H9 (cell line): ENCODE data around the gene TNC. TPM values are rescaled to one million over a fixed set of nuclear protein-coding genes. Genes with fewer than 3 reads are reported as not detected.

Experiments used
- DNase-seq: peaks from one replicate; pipeline ENCODE4 v3.0.0-alpha.2; 2017
- H2AFZ ChIP-seq: one replicate; pipeline ENCODE4 v1.6.1; 2013; ENCODE audit warnings: mild to moderate bottlenecking, low read length, control low read depth, moderate library complexity
- H2AK5ac ChIP-seq: 2 replicates; pipeline ENCODE4 v1.6.1; 2013; ENCODE audit warnings: low read length, control low read depth, mixed read lengths; ENCODE audit not compliant: insufficient read length
- H2BK120ac ChIP-seq: one replicate; pipeline ENCODE4 v1.6.1; 2013; ENCODE audit warnings: low read depth, mild to moderate bottlenecking, low read length, control low read depth, inconsistent platforms; ENCODE audit not compliant: poor library complexity, severe bottlenecking
- H2BK12ac ChIP-seq: 2 replicates; pipeline ENCODE4 v1.6.1; 2013; ENCODE audit warnings: low read length, control low read depth, mixed read lengths, low read depth; ENCODE audit not compliant: insufficient read length
- H2BK15ac ChIP-seq: 2 replicates; pipeline ENCODE4 v1.6.1; 2013; ENCODE audit warnings: low read depth, low read length, control low read depth
- H2BK20ac ChIP-seq: one replicate; pipeline ENCODE4 v1.6.1; 2013; ENCODE audit warnings: low read depth, mild to moderate bottlenecking, low read length, control low read depth, inconsistent platforms; ENCODE audit not compliant: poor library complexity, severe bottlenecking
- H2BK5ac ChIP-seq: 2 replicates; pipeline ENCODE4 v1.6.1; 2013; ENCODE audit warnings: low read length, control low read depth, mixed read lengths; ENCODE audit not compliant: insufficient read length
- H3K14ac ChIP-seq: 2 replicates; pipeline ENCODE4 v1.6.1; 2013; ENCODE audit warnings: low read length, control low read depth; ENCODE audit not compliant: insufficient read depth
- H3K18ac ChIP-seq: 2 replicates; pipeline ENCODE4 v1.6.1; 2013; ENCODE audit warnings: low read depth, mild to moderate bottlenecking, mixed read lengths, low read length, control low read depth; ENCODE audit not compliant: insufficient read length
- H3K23ac ChIP-seq: 2 replicates; pipeline ENCODE4 v1.6.1; 2013; ENCODE audit warnings: low read length, control low read depth, mixed read lengths, low read depth; ENCODE audit not compliant: insufficient read length
- H3K23me2 ChIP-seq: 2 replicates; pipeline ENCODE4 v1.6.1; 2013; ENCODE audit warnings: low read depth, mild to moderate bottlenecking, mixed read lengths, low read length, control low read depth; ENCODE audit not compliant: insufficient read length, poor library complexity, severe bottlenecking
- H3K27ac ChIP-seq: 2 replicates; pipeline ENCODE4 v1.5.1; 2013; ENCODE audit warnings: low read length, control low read depth, mixed read lengths, low read depth; ENCODE audit not compliant: insufficient read length
- H3K27me3 ChIP-seq: 2 replicates; pipeline ENCODE4 v1.6.1; 2013; ENCODE audit warnings: low read length, control low read depth, inconsistent platforms; ENCODE audit not compliant: insufficient read depth
- H3K4ac ChIP-seq: 2 replicates; pipeline ENCODE4 v1.6.1; 2013; ENCODE audit warnings: low read depth, mild to moderate bottlenecking, control low read depth, inconsistent platforms, low read length, moderate library complexity
- H3K4me1 ChIP-seq: 2 replicates; pipeline ENCODE4 v1.6.1; 2013; ENCODE audit warnings: low read length, control low read depth, inconsistent platforms; ENCODE audit not compliant: insufficient read depth
- H3K4me2 ChIP-seq: 2 replicates; pipeline ENCODE4 v1.6.1; 2013; ENCODE audit warnings: low read length, control low read depth, mixed read lengths; ENCODE audit not compliant: insufficient read length, insufficient read depth
- H3K56ac ChIP-seq: 2 replicates; pipeline ENCODE4 v1.6.1; 2013; ENCODE audit warnings: low read depth, mild to moderate bottlenecking, mixed read lengths, low read length, control low read depth; ENCODE audit not compliant: insufficient read length
- H3K79me1 ChIP-seq: 2 replicates; pipeline ENCODE4 v1.6.1; 2013; ENCODE audit warnings: low read depth, mild to moderate bottlenecking, moderate library complexity, low read length, control low read depth, inconsistent platforms; ENCODE audit not compliant: insufficient read depth, poor library complexity, severe bottlenecking
- H3K79me2 ChIP-seq: 2 replicates; pipeline ENCODE4 v1.6.1; 2013; ENCODE audit warnings: low read length, control low read depth, inconsistent platforms; ENCODE audit not compliant: insufficient read depth
- H3K9ac ChIP-seq: 2 replicates; pipeline ENCODE4 v1.6.1; 2013; ENCODE audit warnings: low read length, control low read depth, mixed read lengths; ENCODE audit not compliant: insufficient read length; ENCODE audit errors: extremely low read depth
- H3K9me3 ChIP-seq: one replicate; pipeline ENCODE4 v1.6.1; 2013; ENCODE audit warnings: low read depth, low read length, inconsistent platforms; ENCODE audit not compliant: control insufficient read depth
- H3T11ph ChIP-seq: one replicate; pipeline ENCODE4 v1.6.1; 2013; ENCODE audit warnings: mild to moderate bottlenecking, low read length, control low read depth, inconsistent platforms
- H4K20me1 ChIP-seq: one replicate; pipeline ENCODE4 v1.6.1; 2013; ENCODE audit not compliant: control insufficient read depth, insufficient read length, insufficient read depth
- H4K5ac ChIP-seq: 2 replicates; pipeline ENCODE4 v1.6.1; 2013; ENCODE audit warnings: low read depth, mild to moderate bottlenecking, mixed read lengths, low read length, control low read depth; ENCODE audit not compliant: insufficient read length
- H4K8ac ChIP-seq: replicated peaks from 2 replicates; pipeline ENCODE4 v1.6.1; 2013; ENCODE audit warnings: low read length, control low read depth, mixed read lengths, low read depth; ENCODE audit not compliant: insufficient read length
- H4K91ac ChIP-seq: 2 replicates; pipeline ENCODE4 v1.6.1; 2013; ENCODE audit warnings: low read depth, mild to moderate bottlenecking, moderate library complexity, mixed read lengths, low read length, control low read depth; ENCODE audit not compliant: insufficient read length
- H3K27ac Mint-ChIP-seq, 3 experiments: 2 replicates in 2 of 3; 3 replicates in 1 of 3; pipeline ENCODE4 v1.8.0; 2020 to 2021; ENCODE audit warnings: mixed read lengths in 3 of 3, mild to moderate bottlenecking in 1 of 3, moderate library complexity in 1 of 3
- H3K27me3 Mint-ChIP-seq: 2 replicates; pipeline ENCODE4 v1.8.0; 2021; ENCODE audit warnings: low read depth, mild to moderate bottlenecking, moderate library complexity, mixed read lengths
- H3K36me3 Mint-ChIP-seq, 3 experiments: 2 replicates in 2 of 3; 3 replicates in 1 of 3; pipeline ENCODE4 v1.8.0; 2020 to 2021; ENCODE audit warnings: low read depth in 3 of 3, mixed read lengths in 3 of 3; ENCODE audit not compliant: insufficient read depth in 1 of 3
- H3K4me1 Mint-ChIP-seq, 2 experiments: 2 replicates each; pipeline ENCODE4 v1.8.0; 2020; ENCODE audit warnings: mixed read lengths in 2 of 2
- H3K4me3 Mint-ChIP-seq, 2 experiments: 2 replicates in 1 of 2; 3 replicates in 1 of 2; pipeline ENCODE4 v1.8.0; 2020 to 2021; ENCODE audit warnings: mild to moderate bottlenecking in 2 of 2, mixed read lengths in 2 of 2, moderate library complexity in 1 of 2
- H3K9me3 Mint-ChIP-seq, 2 experiments: 2 replicates in 1 of 2; 3 replicates in 1 of 2; pipeline ENCODE4 v1.8.0; 2020; ENCODE audit warnings: mild to moderate bottlenecking in 2 of 2, mixed read lengths in 2 of 2, moderate library complexity in 1 of 2
- total RNA-seq: library from RNA; stranded (reverse); gene quantifications from 2 replicates; pipeline ENCODE4 v1.2.1, GENCODE V29; 2021
- TF ChIP-seq, protein P1 (sequence below): fragments of 200-600 bp; sonication (generic); conservative IDR thresholded peaks from 3 replicates; pipeline ENCODE4 v1.8.0; 2021; ENCODE audit warnings: antibody characterized with exemption, mild to moderate bottlenecking

The TNC gene
- total RNA-seq, 1 experiment from 2014 or later, result 0.63 TPM

DNA sequence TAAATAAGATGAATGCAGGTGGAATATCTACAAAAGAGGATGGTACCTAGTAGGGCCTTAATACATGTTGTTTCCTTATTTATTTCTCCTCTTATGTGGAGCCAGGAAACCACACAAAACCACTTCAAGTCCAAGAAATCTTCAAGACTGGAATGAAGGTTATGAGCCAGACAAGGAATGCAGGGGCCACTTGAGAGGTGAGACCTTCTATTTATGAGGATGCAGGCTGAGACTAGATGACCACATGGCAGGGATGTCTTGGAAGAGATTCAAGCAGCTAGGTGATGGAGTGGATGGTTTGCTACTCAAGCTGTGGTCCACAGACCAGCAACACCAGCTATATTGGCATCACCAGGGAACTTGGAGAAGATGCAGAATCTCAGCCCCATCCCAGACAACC lies 92.2 kb downstream of the TNC start:
- no peaks in the 10 kb centered on the region for H3K9me3 ChIP-seq
- DNase-seq, result no peak
- H2BK5ac ChIP-seq, result no peak overlapping the region
- no peak overlapping the region for H3K4me3 Mint-ChIP-seq
- H2AK5ac ChIP-seq, result no peak overlapping the region
- H3K14ac ChIP-seq, result no peak overlapping the region
- H3K56ac ChIP-seq, result no peak overlapping the region
- H3K27ac ChIP-seq, result no peak overlapping the region
- no peaks in the 10 kb centered on the region for H3K36me3 Mint-ChIP-seq
- H2AFZ ChIP-seq, result no peak overlapping the region
- H3K27me3 ChIP-seq, result no peaks in the 10 kb centered on the region
- no peak overlapping the region for H3K23ac ChIP-seq
- no peaks in the 10 kb centered on the region for H3K4me1 ChIP-seq
- H2BK12ac ChIP-seq, result no peak overlapping the region
- no peak overlapping the region for H3K27ac Mint-ChIP-seq
- no peaks in the 10 kb centered on the region for H3K9me3 Mint-ChIP-seq
- H3K79me2 ChIP-seq, result no peaks in the 10 kb centered on the region
- H3K27me3 Mint-ChIP-seq, result peaks cover 12% of the 10 kb centered on the region
- no peak overlapping the region for H4K5ac ChIP-seq
- no peak overlapping the region for H3K9ac ChIP-seq
- no peaks in the 10 kb centered on the region for H3K79me1 ChIP-seq
- no peak overlapping the region for H3K4me2 ChIP-seq
- H2BK15ac ChIP-seq, result no peak overlapping the region
- no peaks in the 10 kb centered on the region for H4K20me1 ChIP-seq
- H3K23me2 ChIP-seq, result no peaks in the 10 kb centered on the region
- no peak overlapping the region for H2BK120ac ChIP-seq
- H3T11ph ChIP-seq, result no peak overlapping the region
- H2BK20ac ChIP-seq, result no peak overlapping the region
- no peak overlapping the region for H3K4ac ChIP-seq
- no peak overlapping the region for H3K18ac ChIP-seq
- H4K91ac ChIP-seq, result no peak overlapping the region
- H3K4me1 Mint-ChIP-seq, result peaks cover 11 to 14% of the 10 kb centered on the region in 2 experiments
- no peak overlapping the region for H4K8ac ChIP-seq
- TF ChIP-seq, protein P1, sequence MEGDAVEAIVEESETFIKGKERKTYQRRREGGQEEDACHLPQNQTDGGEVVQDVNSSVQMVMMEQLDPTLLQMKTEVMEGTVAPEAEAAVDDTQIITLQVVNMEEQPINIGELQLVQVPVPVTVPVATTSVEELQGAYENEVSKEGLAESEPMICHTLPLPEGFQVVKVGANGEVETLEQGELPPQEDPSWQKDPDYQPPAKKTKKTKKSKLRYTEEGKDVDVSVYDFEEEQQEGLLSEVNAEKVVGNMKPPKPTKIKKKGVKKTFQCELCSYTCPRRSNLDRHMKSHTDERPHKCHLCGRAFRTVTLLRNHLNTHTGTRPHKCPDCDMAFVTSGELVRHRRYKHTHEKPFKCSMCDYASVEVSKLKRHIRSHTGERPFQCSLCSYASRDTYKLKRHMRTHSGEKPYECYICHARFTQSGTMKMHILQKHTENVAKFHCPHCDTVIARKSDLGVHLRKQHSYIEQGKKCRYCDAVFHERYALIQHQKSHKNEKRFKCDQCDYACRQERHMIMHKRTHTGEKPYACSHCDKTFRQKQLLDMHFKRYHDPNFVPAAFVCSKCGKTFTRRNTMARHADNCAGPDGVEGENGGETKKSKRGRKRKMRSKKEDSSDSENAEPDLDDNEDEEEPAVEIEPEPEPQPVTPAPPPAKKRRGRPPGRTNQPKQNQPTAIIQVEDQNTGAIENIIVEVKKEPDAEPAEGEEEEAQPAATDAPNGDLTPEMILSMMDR, result no peak
